ENCODE measurements around the gene GTF2H2C. TPM values are rescaled to one million over a fixed set of nuclear protein-coding genes. Genes with fewer than 3 reads are reported as not detected.

GTF2H2C gene
- total and polyA plus RNA-seq, 2 experiments from 2014 or later, result 52.2 to 61.6 TPM

GRCh38 chr5:69530561-69531405 lies 29.2 kb upstream of the GTF2H2C start:
- Mint-ChIP-seq H3K27me3 (ENCODE audit: insufficient read depth, low read depth, poor library complexity) (no peaks in the 10 kb centered on the region), H3K27ac (peak overlapping the region; percentile 37; the same call in 1 of the 2 replicates), H3K36me3 (ENCODE audit: low read depth) (peaks cover 13% of the 10 kb centered on the region), H3K4me3 (no peak overlapping the region), H3K4me1 (peaks cover 25% of the 10 kb centered on the region), H3K9me3 (no peaks in the 10 kb centered on the region)
- Histone ChIP-seq H2AFZ (no peak overlapping the region), H3K79me2 (replicated peaks; ENCODE audit: insufficient read depth) (peaks cover 3% of the 10 kb centered on the region; the same call in 1 of the 2 replicates), H3K36me3 (ENCODE audit: insufficient read depth) (no peaks in the 10 kb centered on the region), H4K20me1 (replicated peaks; ENCODE audit: insufficient read depth) (0 out of 2 replicates have a peak, but pooled peaks cover 5% of the 10 kb centered on the region), H3K27me3 (ENCODE audit: insufficient read depth) (no peaks in the 10 kb centered on the region), H3K4me2 (no peak overlapping the region), H3K4me1 (ENCODE audit: insufficient read depth) (peaks cover 6% of the 10 kb centered on the region), H3K4me3 (no peak overlapping the region), H3K27ac (ENCODE audit: low read depth) (0 out of 2 replicates have a peak overlapping the region, but pooled peaks have one; percentile 22), H3F3A (replicated peaks; ENCODE audit: low read depth) (no peaks in the 10 kb centered on the region), H3K9me2 (ENCODE audit: insufficient read depth) (no peaks in the 10 kb centered on the region)
- TF ChIP-seq ZNF331 (CRISPR knock-in tag; IDR thresholded peaks at IDR 0.05; ENCODE audit: low read depth) (no peak), CTCF (conservative IDR thresholded peaks at IDR 0.05; ENCODE audit: low read depth in 2 of 2) (no peak), EZH2phosphoT487 (IDR thresholded peaks at IDR 0.05; ENCODE audit: unreplicated experiment) (no peak), NANOG (IDR thresholded peaks at IDR 0.05; ENCODE audit: borderline replicate concordance) (no peak), REST (IDR thresholded peaks at IDR 0.05; ENCODE audit: unreplicated experiment) (no peak), JUNB (IDR thresholded peaks at IDR 0.05; ENCODE audit: unreplicated experiment) (no peak), CREB1 (CRISPR knock-in tag; IDR thresholded peaks at IDR 0.05; ENCODE audit: low read depth) (no peak), ETS1 (IDR thresholded peaks at IDR 0.05) (no peak)
- no peak for DNase-seq (ENCODE audit: low spot score)
- ATAC-seq, result peak; percentile 25; the same call in 2 of the 3 replicates

Measured in GM23338 (cell line).